Measurements from ENCODE around the gene ROR2. TPM values are rescaled to one million over a fixed set of nuclear protein-coding genes. Genes with fewer than 3 reads are reported as not detected.

The ROR2 gene
- total and polyA plus RNA-seq, 2 donors (not counting 3 experiments of a cell fraction or from before 2014, with no cell fraction given) = not detected

DNA sequence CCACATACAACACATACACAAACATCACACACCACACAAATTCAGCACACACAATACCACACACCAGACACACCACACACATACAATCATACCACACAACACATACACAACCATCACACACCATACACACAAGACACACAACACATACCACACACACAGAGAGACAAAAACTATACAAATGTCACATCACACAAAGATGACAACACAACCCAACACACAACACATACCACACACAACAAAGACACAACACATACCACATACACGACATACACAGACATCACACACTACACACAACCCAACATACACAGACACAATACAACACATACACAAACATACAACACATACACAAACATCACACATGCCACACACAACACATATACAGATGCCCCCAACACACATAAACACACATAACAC lies 44.8 kb downstream of the ROR2 start:
- no peak for DNase-seq (ENCODE audit: low read depth, low spot score)
- intact Hi-C loops (cut with micrococcal nuclease) = no loop called here
- Histone ChIP-seq H3K4me1 (ENCODE audit: control insufficient read depth, extremely low read depth, insufficient read depth, low read length) (no peaks in the 10 kb centered on the region), H3K9me1 (replicated peaks; ENCODE audit: control insufficient read depth, extremely low read depth, insufficient read depth, low read length) (no peaks in the 10 kb centered on the region), H3K27ac (ENCODE audit: insufficient read depth, low read depth, low read length) (no peak overlapping the region), H4K20me1 (replicated peaks; ENCODE audit: control insufficient read depth, extremely low read depth, insufficient read depth, low read length) (no peaks in the 10 kb centered on the region), H3K4me3 (replicated peaks in 1 of 3; ENCODE audit: insufficient read depth in 1 of 3, low read depth in 1 of 3, low read length in 3 of 3) (no peak overlapping the region), H3K27me3 (ENCODE audit: control insufficient read depth in 2 of 2, insufficient read depth in 2 of 2, low read length in 2 of 2) (no peaks in the 10 kb centered on the region), H3K9ac (replicated peaks; ENCODE audit: extremely low read depth, insufficient read depth, low read length) (no peak overlapping the region), H3K79me2 (ENCODE audit: control insufficient read depth, insufficient read depth, low read length) (no peaks in the 10 kb centered on the region), H3K4me2 (ENCODE audit: insufficient read depth, low read length) (no peak overlapping the region), H3K36me3 (ENCODE audit: control insufficient read depth in 2 of 2, extremely low read depth in 1 of 2, insufficient read depth in 2 of 2, low read length in 2 of 2) (no peaks in the 10 kb centered on the region), H3K9me3 (replicated peaks; ENCODE audit: control insufficient read depth, insufficient read depth, low read length) (no peaks in the 10 kb centered on the region), H2AFZ (ENCODE audit: low read depth, low read length) (no peak overlapping the region)
- CTCF ChIA-PET = no interaction called here
- TF ChIP-seq POLR2A (IDR thresholded peaks at IDR 0.05; ENCODE audit: low read depth, low read length) (no peak), CTCF (IDR thresholded peaks at IDR 0.05; ENCODE audit: extremely low read depth in 1 of 2, insufficient read depth in 1 of 2, low read depth in 1 of 2, low read length in 2 of 2) (no peak), JUN (IDR thresholded peaks at IDR 0.05; ENCODE audit: borderline replicate concordance, insufficient read depth, insufficient read length, low read depth) (no peak), POLR2AphosphoS5 (IDR thresholded peaks at IDR 0.05; ENCODE audit: insufficient read depth, low read depth, low read length) (no peak), EZH2 (IDR thresholded peaks at IDR 0.05; ENCODE audit: borderline replicate concordance, low read depth, low read length, severe bottlenecking) (no peak), MYC (IDR thresholded peaks at IDR 0.05; ENCODE audit: low read depth, low read length) (no peak), GATA2 (IDR thresholded peaks at IDR 0.05; ENCODE audit: insufficient read depth, insufficient read length, low read depth, low read length) (no peak), FOS (IDR thresholded peaks at IDR 0.05; ENCODE audit: borderline replicate concordance, insufficient read depth, low read length) (no peak), MAX (IDR thresholded peaks at IDR 0.05; ENCODE audit: insufficient read depth, insufficient read length) (no peak)
- POLR2A ChIA-PET = no interaction called here
- dilution Hi-C loops (cut with MboI; ENCODE audit: extremely low pct_ligation_motif_present, low sequenced_read_pairs) = no loop called here
- no peak for FAIRE-seq
- no TSS peak for BruUV-seq (replicated peaks)

Measured in endothelial cell of umbilical vein (primary cell).